ENCODE measurements around the gene TAS2R41. TPM values are rescaled to one million over a fixed set of nuclear protein-coding genes. Genes with fewer than 3 reads are reported as not detected.
"Not testable (repeated sequence)": the region's sequence is repeated elsewhere in the genome, so short reads cannot be mapped to it uniquely, and the experiment has no call there.

Gene TAS2R41
- total RNA-seq, 2 donors from 2014 or later: not detected

GRCh38 chr7:143454091-143454680, 23.5 kb upstream of the TAS2R41 start:
- intact Hi-C loops (cut with DNase I, micrococcal nuclease): no loop called here
- ATAC-seq (no peak), DNase-seq (no peak)

- intact Hi-C loops (cut with DNase I, micrococcal nuclease): no loop called here
- DNase-seq (no peak), ATAC-seq (no peak)
Measured at GRCh38 chr7:143455491-143455890, 22.2 kb upstream of the TAS2R41 start.

- ATAC-seq (no peak), DNase-seq (no peak)
- intact Hi-C loops (cut with DNase I, micrococcal nuclease): no loop called here
Measured at GRCh38 chr7:143455942-143456341, 21.7 kb upstream of the TAS2R41 start.

- DNase-seq: no peak
- ATAC-seq: no peak
- intact Hi-C loops (cut with DNase I, micrococcal nuclease): no loop called here
Measured at GRCh38 chr7:143456992-143457793, 20.5 kb upstream of the TAS2R41 start.

- intact Hi-C loops (cut with DNase I, micrococcal nuclease): no loop called here
- ATAC-seq: no peak
- no peak for DNase-seq
Measured at GRCh38 chr7:143458263-143458662, 19.4 kb upstream of the TAS2R41 start.

- ATAC-seq (no peak), DNase-seq (no peak)
- intact Hi-C loops (cut with DNase I, micrococcal nuclease): no loop called here
Measured at GRCh38 chr7:143458681-143459080, 19.0 kb upstream of the TAS2R41 start.

GRCh38 chr7:143459359-143459758, 18.3 kb upstream of the TAS2R41 start:
- ATAC-seq (peak; percentile 48), DNase-seq (no peak)
- intact Hi-C loops (cut with DNase I, micrococcal nuclease): no loop called here

GRCh38 chr7:143460271-143460979, 17.2 kb upstream of the TAS2R41 start:
- no peak for ATAC-seq
- intact Hi-C loops (cut with DNase I, micrococcal nuclease): no loop called here

GRCh38 chr7:143462045-143462444, 15.6 kb upstream of the TAS2R41 start:
- DNase-seq (no peak), ATAC-seq (no peak)
- intact Hi-C loops (cut with DNase I, micrococcal nuclease): no loop called here

More at GRCh38 chr7:143460271-143460979, 17.2 kb upstream of the TAS2R41 start:
- no peak for DNase-seq

- DNase-seq (no peak), ATAC-seq (no peak)
- intact Hi-C loops (cut with DNase I, micrococcal nuclease): no loop called here
Measured at GRCh38 chr7:143463556-143463955, 14.1 kb upstream of the TAS2R41 start.

- intact Hi-C loops (cut with DNase I, micrococcal nuclease): no loop called here
- DNase-seq (no peak), ATAC-seq (no peak)
Measured at GRCh38 chr7:143463957-143464356, 13.7 kb upstream of the TAS2R41 start.

GRCh38 chr7:143467724-143468123, 9.9 kb upstream of the TAS2R41 start:
- ATAC-seq (peak; percentile 55), DNase-seq (no peak)
- intact Hi-C loops (cut with DNase I, micrococcal nuclease): no loop called here

GRCh38 chr7:143472071-143472689, 5.5 kb upstream of the TAS2R41 start:
- intact Hi-C loops (cut with DNase I, micrococcal nuclease): not testable (repeated sequence)
- DNase-seq: peak; percentile 46 to 67
- ATAC-seq: peak; percentile 71

GRCh38 chr7:143479055-143479766, 1.5 kb downstream of the TAS2R41 start:
- intact Hi-C loops (cut with DNase I, micrococcal nuclease): no loop called here
- no peak for ATAC-seq

GRCh38 chr7:143480501-143480900, 2.8 kb downstream of the TAS2R41 start:
- intact Hi-C loops (cut with DNase I, micrococcal nuclease): no loop called here
- DNase-seq (no peak), ATAC-seq (no peak)

More at GRCh38 chr7:143479055-143479766, 1.5 kb downstream of the TAS2R41 start:
- no peak for DNase-seq

- ATAC-seq (no peak), DNase-seq (no peak)
- intact Hi-C loops (cut with DNase I, micrococcal nuclease): no loop called here
Measured at GRCh38 chr7:143484119-143484518, 6.4 kb downstream of the TAS2R41 start.

- intact Hi-C loops (cut with DNase I, micrococcal nuclease): no loop called here
- ATAC-seq: no peak
- no peak for DNase-seq
Measured at GRCh38 chr7:143485094-143485493, 7.4 kb downstream of the TAS2R41 start.

- DNase-seq (no peak), ATAC-seq (no peak)
- intact Hi-C loops (cut with DNase I, micrococcal nuclease): no loop called here
Measured at GRCh38 chr7:143485500-143485899, 7.8 kb downstream of the TAS2R41 start.

GRCh38 chr7:143486266-143486665, 8.6 kb downstream of the TAS2R41 start:
- intact Hi-C loops (cut with DNase I, micrococcal nuclease); DNase-seq; ATAC-seq: not testable (repeated sequence)

Measured in left colon (tissue), 2 donors.